Glutamatergic neuron (in vitro differentiated cells): ENCODE measurements around the gene NOX5. TPM values are rescaled to one million over a fixed set of nuclear protein-coding genes. Genes with fewer than 3 reads are reported as not detected.

ENCODE experiments used
- DNase-seq: peaks from one replicate; pipeline ENCODE4 v3.0.0; 2022
- H3K27ac Mint-ChIP-seq: one replicate; pipeline ENCODE4 v1.8.0; 2020; ENCODE audit warnings: mild to moderate bottlenecking, mixed read lengths, inconsistent platforms; ENCODE audit not compliant: unreplicated experiment
- H3K27me3 Mint-ChIP-seq: one replicate; pipeline ENCODE4 v1.8.0; 2020; ENCODE audit warnings: mild to moderate bottlenecking, moderate library complexity, mixed read lengths, inconsistent platforms; ENCODE audit not compliant: unreplicated experiment
- H3K36me3 Mint-ChIP-seq: one replicate; pipeline ENCODE4 v1.8.0; 2020; ENCODE audit warnings: mild to moderate bottlenecking, mixed read lengths, inconsistent platforms; ENCODE audit not compliant: unreplicated experiment
- H3K4me1 Mint-ChIP-seq: one replicate; pipeline ENCODE4 v1.8.0; 2020; ENCODE audit warnings: mild to moderate bottlenecking, low read depth, mixed read lengths, inconsistent platforms; ENCODE audit not compliant: unreplicated experiment
- H3K4me3 Mint-ChIP-seq: one replicate; pipeline ENCODE4 v1.8.0; 2020; ENCODE audit warnings: mild to moderate bottlenecking, mixed read lengths, inconsistent platforms; ENCODE audit not compliant: unreplicated experiment
- H3K9me3 Mint-ChIP-seq: one replicate; pipeline ENCODE4 v1.8.0; 2020; ENCODE audit warnings: mild to moderate bottlenecking, moderate library complexity, mixed read lengths, inconsistent platforms; ENCODE audit not compliant: unreplicated experiment
- CTCF ChIP-seq: fragments of 200-600 bp; sonication (generic); IDR thresholded peaks from one replicate; pipeline ENCODE4 v1.5.0; 2021; ENCODE audit not compliant: partially characterized antibody, unreplicated experiment
- total RNA-seq: library from RNA; stranded (reverse); fragmentation: NEBNext Ultra II Directional; extraction: Animal tissue kit (Norgen Biotek cat#: 25700); gene quantifications from one replicate; pipeline ENCODE4 v1.2.1, GENCODE V29; 2021; ENCODE audit not compliant: unreplicated experiment

The NOX5 gene
- total RNA-seq, 1 donor from 2014 or later = not detected

GRCh38 chr15:69059557-69059943 lies 45.1 kb downstream of the NOX5 start:
- TF ChIP-seq CTCF = no peak
- Mint-ChIP-seq H3K36me3 (no peaks in the 10 kb centered on the region), H3K27me3 (peaks cover 6% of the 10 kb centered on the region), H3K9me3 (no peaks in the 10 kb centered on the region), H3K4me3 (no peak overlapping the region), H3K4me1 (peaks cover 8% of the 10 kb centered on the region), H3K27ac (no peak overlapping the region)
- no peak for DNase-seq

GRCh38 chr15:69060041-69060481 lies 45.6 kb downstream of the NOX5 start:
- Mint-ChIP-seq H3K9me3 (no peaks in the 10 kb centered on the region), H3K36me3 (no peaks in the 10 kb centered on the region)
- no peak for TF ChIP-seq CTCF

GRCh38 chr15:69060744-69061143 lies 46.2 kb downstream of the NOX5 start:
- Mint-ChIP-seq H3K36me3 (no peaks in the 10 kb centered on the region), H3K27me3 (peaks cover 6% of the 10 kb centered on the region), H3K9me3 (peaks cover 2% of the 10 kb centered on the region), H3K4me3 (no peak overlapping the region), H3K27ac (no peak overlapping the region), H3K4me1 (peaks cover 8% of the 10 kb centered on the region)
- no peak for DNase-seq
- TF ChIP-seq CTCF = no peak

More at GRCh38 chr15:69060041-69060481, 45.6 kb downstream of the NOX5 start:
- Mint-ChIP-seq H3K27me3 (peaks cover 6% of the 10 kb centered on the region), H3K27ac (no peak overlapping the region), H3K4me1 (peaks cover 8% of the 10 kb centered on the region), H3K4me3 (no peak overlapping the region)
- DNase-seq = no peak

GRCh38 chr15:69061414-69061842 lies 46.9 kb downstream of the NOX5 start:
- no peaks in the 10 kb centered on the region for H3K36me3 Mint-ChIP-seq
- no peak for DNase-seq
- H3K27ac Mint-ChIP-seq = no peak overlapping the region
- H3K4me1 Mint-ChIP-seq = peaks cover 8% of the 10 kb centered on the region
- peaks cover 6% of the 10 kb centered on the region for H3K27me3 Mint-ChIP-seq
- no peak for TF ChIP-seq CTCF
- H3K4me3 Mint-ChIP-seq = no peak overlapping the region
- H3K9me3 Mint-ChIP-seq = peaks cover 4% of the 10 kb centered on the region

- peaks cover 8% of the 10 kb centered on the region for H3K4me1 Mint-ChIP-seq
- no peak for DNase-seq
- H3K27me3 Mint-ChIP-seq = peaks cover 6% of the 10 kb centered on the region
- no peak for TF ChIP-seq CTCF
- H3K27ac Mint-ChIP-seq = no peak overlapping the region
- H3K9me3 Mint-ChIP-seq = peaks cover 6% of the 10 kb centered on the region
- peaks cover 3% of the 10 kb centered on the region for H3K36me3 Mint-ChIP-seq
- H3K4me3 Mint-ChIP-seq = no peak overlapping the region
These were observed 50.2 kb downstream of the NOX5 start for GRCh38 chr15:69064649-69065048.
